ENCODE results near the gene LRIG2.
A peak's percentile ranks its signal among the peaks of the same experiment; 100 is the strongest.
"Not testable (repeated sequence)": the region's sequence is repeated elsewhere in the genome, so short reads cannot be mapped to it uniquely, and the experiment has no call there.

LRIG2 gene

GRCh38 chr1:113126207-113126606 is 53.2 kb downstream of the LRIG2 start:
- no peak for DNase-seq (ENCODE audit: low spot score)

GRCh38 chr1:113128116-113128515 is 55.1 kb downstream of the LRIG2 start:
- DNase-seq (ENCODE audit: low spot score), result no peak

- DNase-seq (ENCODE audit: low spot score), result no peak
Measured at GRCh38 chr1:113129529-113130185, 56.7 kb downstream of the LRIG2 start.

GRCh38 chr1:113133038-113133437 is 60.0 kb downstream of the LRIG2 start:
- DNase-seq (ENCODE audit: low spot score), result no peak

DNA sequence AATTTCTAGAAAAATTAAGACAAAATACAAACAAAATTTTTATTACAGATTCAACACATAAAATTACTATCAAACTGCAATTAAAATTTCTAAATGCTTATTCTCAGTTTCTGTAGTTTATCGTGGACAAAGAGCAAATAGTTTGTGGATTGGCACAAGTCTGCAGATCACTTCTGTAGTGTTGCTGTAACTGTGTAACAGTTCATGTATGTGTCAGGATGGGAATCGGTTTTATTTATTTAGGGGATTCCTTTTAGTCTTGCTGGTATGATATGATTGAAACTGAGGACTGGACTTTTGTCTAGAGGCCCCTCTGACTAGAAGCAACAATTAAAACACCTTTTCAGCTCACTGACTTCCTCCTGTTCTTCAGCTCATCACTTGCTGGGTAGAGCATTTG is 60.8 kb downstream of the LRIG2 start:
- DNase-seq (ENCODE audit: low spot score), result no peak

GRCh38 chr1:113135460-113135859 is 62.5 kb downstream of the LRIG2 start:
- no peak for DNase-seq (ENCODE audit: low spot score)

- DNase-seq (ENCODE audit: low spot score), result no peak
Measured at GRCh38 chr1:113136476-113136875, 63.5 kb downstream of the LRIG2 start.

GRCh38 chr1:113137563-113137962 is 64.6 kb downstream of the LRIG2 start:
- DNase-seq (ENCODE audit: low spot score), result no peak

DNA sequence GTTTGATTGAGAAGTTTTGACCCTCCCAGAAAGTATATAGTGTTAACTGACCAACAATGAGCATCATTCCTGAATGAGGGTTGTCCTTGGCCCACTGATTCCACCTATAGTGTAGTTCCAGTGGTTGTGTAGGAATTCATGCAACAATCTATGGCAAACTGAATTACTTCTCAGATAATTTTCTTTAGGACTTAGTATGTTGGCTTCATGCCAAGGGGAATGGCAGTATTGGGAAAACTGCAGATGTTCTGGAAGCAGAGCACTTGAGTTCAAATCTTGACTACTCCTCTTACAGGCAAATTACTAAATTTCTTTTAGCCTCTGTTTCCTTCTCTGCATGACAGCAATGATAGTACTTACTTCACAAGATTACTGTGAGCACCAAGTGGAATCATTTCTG is 65.8 kb downstream of the LRIG2 start:
- no peak for DNase-seq (ENCODE audit: low spot score)

- no peak for DNase-seq (ENCODE audit: low spot score)
Measured at GRCh38 chr1:113140176-113140575, 67.2 kb downstream of the LRIG2 start.

DNA sequence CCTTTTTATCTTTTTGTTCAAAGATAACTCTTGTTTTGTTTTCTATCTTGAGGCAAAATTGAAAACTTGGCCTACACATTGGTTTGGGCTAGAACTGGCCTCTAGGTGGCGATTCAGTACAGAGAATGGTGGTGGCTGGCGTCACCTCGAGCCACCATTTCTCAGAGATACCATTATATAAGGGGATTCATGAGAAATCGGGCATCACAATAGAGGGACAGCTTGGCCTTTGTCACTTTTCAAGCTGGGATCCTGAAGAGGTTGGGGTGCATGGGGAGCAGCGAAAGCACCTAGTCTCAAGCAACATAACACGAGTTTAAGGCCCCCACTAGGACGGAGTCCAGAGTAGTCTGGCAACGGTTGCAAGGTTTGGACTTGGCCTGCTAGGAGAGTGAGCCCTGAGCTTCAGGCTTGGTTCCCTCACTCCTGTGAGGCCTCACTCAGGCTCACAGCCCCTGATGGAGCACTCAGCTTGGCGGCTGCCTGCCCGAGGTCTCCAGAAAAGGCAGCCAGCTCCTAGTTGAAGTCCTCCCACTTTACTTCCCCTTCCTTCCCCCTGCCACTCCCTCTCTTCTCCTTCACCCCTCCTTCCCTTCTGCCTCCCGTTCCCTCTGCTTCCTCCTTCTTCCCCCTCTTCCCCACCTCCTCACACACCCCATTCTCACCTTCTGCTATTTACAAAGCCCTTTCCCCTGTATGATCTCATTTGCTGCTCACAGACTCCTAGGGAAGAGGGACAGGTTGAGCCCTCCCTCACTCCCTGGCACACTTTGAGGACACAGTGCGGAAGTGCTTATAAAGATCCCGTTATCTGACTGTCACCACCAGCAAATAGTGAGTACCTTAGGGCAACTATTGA is 67.8 kb downstream of the LRIG2 start:
- DNase-seq (ENCODE audit: low spot score), result peak; percentile 47

GRCh38 chr1:113141650-113142473 is 68.9 kb downstream of the LRIG2 start:
- no peak for DNase-seq (ENCODE audit: low spot score)

- DNase-seq (ENCODE audit: low spot score), result no peak
Measured at GRCh38 chr1:113142791-113143190, 69.8 kb downstream of the LRIG2 start.

DNA sequence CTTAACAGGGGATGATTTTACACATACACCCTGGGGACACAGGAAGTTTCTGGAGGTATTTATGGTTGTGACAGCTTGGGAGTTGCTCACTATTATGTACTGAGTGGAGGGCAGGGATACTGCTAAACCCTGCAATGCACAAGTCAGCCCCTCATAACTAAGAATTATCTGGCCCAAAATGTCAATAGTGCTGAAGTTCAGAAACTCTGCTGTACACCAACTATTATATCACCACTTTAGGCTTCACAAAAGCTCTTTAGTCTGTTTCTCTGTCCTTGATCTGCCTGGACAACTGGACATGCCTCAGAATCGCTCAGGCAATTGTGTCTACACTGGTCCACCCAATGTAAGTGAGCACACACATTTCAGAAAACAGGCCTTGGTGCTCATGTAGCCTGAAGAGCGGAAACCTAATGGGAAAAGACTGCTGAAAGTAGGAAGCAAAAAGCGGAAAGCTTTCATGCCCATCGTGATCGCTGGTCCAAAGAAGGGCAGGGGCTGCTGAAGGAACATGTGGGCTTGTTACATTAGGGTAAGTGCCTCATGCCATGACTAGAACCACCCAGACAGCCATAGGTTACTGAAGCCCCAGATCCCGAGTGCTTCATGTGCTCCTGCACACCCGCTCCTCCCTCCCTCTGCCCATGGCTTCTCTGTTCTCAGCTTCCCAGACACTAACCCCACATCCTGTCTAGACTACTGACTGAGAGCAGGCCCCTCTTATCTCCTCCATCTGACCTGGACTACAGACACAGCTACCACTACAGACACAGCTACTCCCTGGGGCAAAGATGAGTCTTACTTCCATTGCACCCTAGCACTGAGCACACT is 73.5 kb downstream of the LRIG2 start:
- peak; percentile 19 for DNase-seq (ENCODE audit: low spot score)

DNA sequence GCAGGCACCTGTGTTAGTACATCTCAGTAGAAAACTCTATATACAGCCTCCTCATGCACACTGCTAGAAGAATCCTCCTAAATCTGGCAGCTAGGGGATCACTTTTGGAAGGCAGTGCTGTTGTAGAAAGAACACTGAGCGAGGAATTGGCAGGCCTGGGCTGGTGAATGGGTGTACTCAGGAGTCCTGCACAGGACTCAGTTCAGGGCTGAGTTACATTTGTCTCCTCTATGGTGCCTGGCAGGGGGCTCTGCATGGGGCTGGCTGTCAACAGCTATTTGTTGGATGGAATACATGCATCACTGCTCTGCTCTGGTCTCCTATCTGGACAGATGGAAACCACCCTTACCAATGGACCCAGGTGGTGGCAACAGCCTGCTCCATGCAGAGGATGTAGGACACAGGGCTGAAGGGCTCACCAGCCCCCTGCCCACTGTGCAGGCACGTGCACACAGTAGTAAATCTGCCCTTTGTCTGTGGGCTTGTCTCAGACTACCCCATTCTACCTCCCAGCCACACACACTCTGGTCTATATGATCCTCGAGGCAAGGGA is 74.2 kb downstream of the LRIG2 start:
- no peak for DNase-seq (ENCODE audit: low spot score)

GRCh38 chr1:113147826-113148225 is 74.8 kb downstream of the LRIG2 start:
- DNase-seq (ENCODE audit: low spot score), result no peak

DNA sequence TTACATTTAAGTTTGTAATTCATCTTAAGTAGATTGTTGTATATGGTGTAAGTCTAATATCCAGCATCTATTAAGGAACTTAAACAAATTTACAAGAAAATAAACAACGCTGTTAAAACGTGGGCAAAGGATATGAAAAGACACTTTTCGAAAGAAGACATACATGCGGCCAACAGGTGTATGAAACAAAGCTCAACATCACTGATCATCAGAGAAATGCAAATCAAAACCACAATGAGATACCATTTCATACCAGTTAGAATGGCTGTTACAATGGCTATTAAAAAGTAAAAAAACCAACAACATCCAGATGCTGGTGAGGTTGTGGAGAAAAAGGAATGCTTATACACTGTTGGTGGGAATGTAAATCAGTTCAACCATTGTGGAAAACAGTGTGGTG is 77.5 kb downstream of the LRIG2 start:
- not testable (repeated sequence) for DNase-seq (ENCODE audit: low spot score)

GRCh38 chr1:113153116-113153803 is 80.3 kb downstream of the LRIG2 start:
- no peak for DNase-seq (ENCODE audit: low spot score)

DNA sequence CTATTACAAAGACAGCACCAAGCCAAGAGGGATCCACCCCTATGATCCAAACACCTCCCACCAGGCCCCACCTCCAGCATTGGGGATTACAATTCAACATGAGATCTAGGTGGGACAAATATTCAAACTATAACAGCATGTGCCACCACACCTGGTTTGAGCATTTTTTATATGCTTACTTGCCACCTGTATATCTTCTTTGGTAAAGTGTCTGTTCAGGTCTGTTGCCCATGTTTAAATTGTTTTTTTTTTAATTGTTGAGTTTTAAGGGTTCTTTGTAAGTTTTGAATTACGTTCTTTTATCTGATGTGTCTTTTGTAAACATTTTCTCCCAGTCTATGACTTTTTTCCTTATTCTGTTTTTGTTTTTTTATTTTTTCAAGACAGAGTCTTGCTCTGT is 83.4 kb downstream of the LRIG2 start:
- no peak for DNase-seq (ENCODE audit: low spot score)

DNA sequence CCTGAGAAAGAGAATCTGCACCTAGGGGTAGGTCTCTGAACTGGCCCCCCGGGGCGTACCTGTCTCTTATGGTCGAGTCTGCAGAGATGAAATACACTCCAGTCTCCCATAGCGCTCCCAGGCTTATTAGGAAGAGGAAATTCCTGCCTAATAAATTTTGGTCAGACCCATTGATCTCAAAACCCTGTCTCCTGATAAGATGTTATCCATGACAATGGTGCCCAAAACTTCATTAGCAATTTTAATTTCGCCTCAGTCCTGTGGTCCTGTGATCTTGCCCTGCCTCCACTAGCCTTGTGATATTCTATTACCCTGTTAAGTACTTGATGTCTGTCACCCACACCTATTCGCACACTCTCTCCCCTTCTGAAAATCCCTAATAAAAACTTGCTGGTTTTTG is 85.7 kb downstream of the LRIG2 start:
- DNase-seq (ENCODE audit: low spot score), result not testable (repeated sequence)

GRCh38 chr1:113166473-113166872 is 93.5 kb downstream of the LRIG2 start:
- no peak for DNase-seq (ENCODE audit: low spot score)
